ENCODE data around the gene CUEDC1.

CUEDC1 gene

DNA sequence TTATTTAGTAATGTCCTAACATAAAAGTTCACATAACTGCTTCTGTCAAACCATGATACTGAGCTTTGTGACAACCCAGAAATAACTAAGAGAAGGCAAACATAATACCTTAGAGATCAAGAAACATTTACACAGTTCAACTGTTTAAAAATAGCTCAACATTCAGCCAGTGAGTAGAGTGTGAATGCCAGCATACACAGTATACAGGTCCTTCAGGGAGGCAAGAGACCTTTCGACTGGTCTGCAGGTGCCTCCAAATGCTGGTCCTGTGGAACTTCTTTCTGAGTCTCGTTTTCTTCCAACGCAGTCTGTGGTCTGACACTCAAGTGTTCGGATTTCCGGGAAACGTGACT, 115.7 kb downstream of the CUEDC1 start:
- no peaks in the 10 kb centered on the region for H3K9me3 ChIP-seq (ENCODE audit: insufficient read depth, low read length)
- no peak overlapping the region for H3K4me3 ChIP-seq (ENCODE audit: low read length)
- H3K27me3 ChIP-seq (ENCODE audit: low read depth, low read length), result no peaks in the 10 kb centered on the region
- peaks cover 32% of the 10 kb centered on the region for H3K36me3 ChIP-seq (replicated peaks; ENCODE audit: low read depth, low read length)
- TF ChIP-seq CTCF (IDR thresholded peaks at IDR 0.05; ENCODE audit: low read depth, low read length) (no peak), EZH2phosphoT487 (IDR thresholded peaks at IDR 0.05; ENCODE audit: low read depth) (no peak)
- H2AFZ ChIP-seq (ENCODE audit: low read depth, low read length), result no peak overlapping the region
- no peaks in the 10 kb centered on the region for H3K4me1 ChIP-seq (ENCODE audit: low read length)
- H4K20me1 ChIP-seq (ENCODE audit: insufficient read depth, low read length), result no peaks in the 10 kb centered on the region
- H3K27ac ChIP-seq (ENCODE audit: low read length), result no peak overlapping the region
- H3K79me2 ChIP-seq (ENCODE audit: low read length), result peaks cover 8% of the 10 kb centered on the region
- no peak overlapping the region for H3K4me2 ChIP-seq (ENCODE audit: low read length)
- H3K9ac ChIP-seq (ENCODE audit: low read length), result no peak overlapping the region

DNA sequence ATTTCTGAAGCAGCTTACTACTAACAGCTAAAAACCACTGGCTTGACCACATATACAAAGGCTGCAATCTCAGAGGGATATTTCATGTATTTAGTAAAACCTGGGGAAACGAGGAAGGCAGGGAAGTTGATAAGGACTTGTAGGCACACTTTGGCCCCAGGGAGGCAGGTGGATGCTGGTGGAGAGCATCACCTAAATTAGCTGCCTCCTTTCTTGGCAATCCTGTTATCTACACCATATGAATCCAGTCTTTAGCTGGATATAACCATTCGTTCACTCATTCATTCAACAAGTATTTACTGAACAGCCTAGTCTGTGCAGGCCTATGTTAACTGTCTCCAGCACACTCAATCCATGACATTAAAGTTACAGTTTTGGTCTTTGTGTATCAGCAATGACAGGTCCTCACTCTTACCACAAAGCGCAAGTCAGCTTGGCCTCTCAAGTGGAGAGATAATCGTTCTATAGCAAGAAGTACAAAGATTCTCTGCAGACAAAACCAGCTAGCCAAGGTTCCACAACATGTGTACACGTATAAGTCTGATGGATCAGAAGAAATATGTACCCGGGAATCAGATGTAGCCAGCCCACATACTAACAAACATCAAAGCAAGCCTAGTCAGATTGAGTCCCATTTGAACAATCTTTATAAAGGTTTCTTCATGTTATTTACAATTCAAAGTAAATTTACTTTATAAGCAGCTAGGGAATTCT, 116.2 kb downstream of the CUEDC1 start:
- Histone ChIP-seq H3K36me3 (replicated peaks; ENCODE audit: low read depth, low read length) (peaks cover 32% of the 10 kb centered on the region), H3K4me3 (ENCODE audit: low read length) (no peak overlapping the region), H2AFZ (ENCODE audit: low read depth, low read length) (no peak overlapping the region), H3K27me3 (ENCODE audit: low read depth, low read length) (no peaks in the 10 kb centered on the region), H3K9me3 (ENCODE audit: insufficient read depth, low read length) (no peaks in the 10 kb centered on the region), H4K20me1 (ENCODE audit: insufficient read depth, low read length) (no peaks in the 10 kb centered on the region), H3K79me2 (ENCODE audit: low read length) (peaks cover 8% of the 10 kb centered on the region), H3K4me2 (ENCODE audit: low read length) (no peak overlapping the region), H3K27ac (ENCODE audit: low read length) (no peak overlapping the region), H3K9ac (ENCODE audit: low read length) (no peak overlapping the region), H3K4me1 (ENCODE audit: low read length) (no peaks in the 10 kb centered on the region)
- TF ChIP-seq EZH2phosphoT487 (IDR thresholded peaks at IDR 0.05; ENCODE audit: low read depth) (no peak), CTCF (IDR thresholded peaks at IDR 0.05; ENCODE audit: low read depth, low read length) (no peak)

DNA sequence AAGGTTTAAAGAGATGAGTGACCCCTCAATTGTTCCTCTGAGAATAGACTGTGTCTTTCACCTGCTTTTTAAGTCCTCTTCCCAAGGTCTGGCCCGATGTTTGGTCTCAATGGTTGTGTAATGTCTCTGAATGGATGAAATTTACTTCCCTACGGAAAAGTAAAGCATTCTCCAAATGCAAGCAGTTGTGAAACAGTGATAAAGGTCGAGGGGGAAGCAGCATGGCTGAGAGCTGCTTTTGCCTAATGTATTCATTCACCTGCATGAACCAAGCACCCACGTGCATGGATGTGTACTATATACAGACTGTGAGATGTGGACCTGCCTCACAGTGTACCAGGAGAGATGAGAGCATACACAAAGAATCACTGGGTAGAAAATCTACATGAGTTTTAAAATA, 116.8 kb downstream of the CUEDC1 start:
- Histone ChIP-seq H3K4me1 (ENCODE audit: low read length) (no peaks in the 10 kb centered on the region), H3K4me3 (ENCODE audit: low read length) (no peak overlapping the region), H3K36me3 (replicated peaks; ENCODE audit: low read depth, low read length) (peaks cover 32% of the 10 kb centered on the region), H3K27me3 (ENCODE audit: low read depth, low read length) (no peaks in the 10 kb centered on the region), H3K79me2 (ENCODE audit: low read length) (peaks cover 6% of the 10 kb centered on the region), H3K9ac (ENCODE audit: low read length) (no peak overlapping the region), H3K27ac (ENCODE audit: low read length) (no peak overlapping the region), H2AFZ (ENCODE audit: low read depth, low read length) (no peak overlapping the region), H4K20me1 (ENCODE audit: insufficient read depth, low read length) (no peaks in the 10 kb centered on the region), H3K9me3 (ENCODE audit: insufficient read depth, low read length) (no peaks in the 10 kb centered on the region), H3K4me2 (ENCODE audit: low read length) (no peak overlapping the region)
- TF ChIP-seq EZH2phosphoT487 (IDR thresholded peaks at IDR 0.05; ENCODE audit: low read depth), result no peak
- TF ChIP-seq CTCF (IDR thresholded peaks at IDR 0.05; ENCODE audit: low read depth, low read length), result no peak

DNA sequence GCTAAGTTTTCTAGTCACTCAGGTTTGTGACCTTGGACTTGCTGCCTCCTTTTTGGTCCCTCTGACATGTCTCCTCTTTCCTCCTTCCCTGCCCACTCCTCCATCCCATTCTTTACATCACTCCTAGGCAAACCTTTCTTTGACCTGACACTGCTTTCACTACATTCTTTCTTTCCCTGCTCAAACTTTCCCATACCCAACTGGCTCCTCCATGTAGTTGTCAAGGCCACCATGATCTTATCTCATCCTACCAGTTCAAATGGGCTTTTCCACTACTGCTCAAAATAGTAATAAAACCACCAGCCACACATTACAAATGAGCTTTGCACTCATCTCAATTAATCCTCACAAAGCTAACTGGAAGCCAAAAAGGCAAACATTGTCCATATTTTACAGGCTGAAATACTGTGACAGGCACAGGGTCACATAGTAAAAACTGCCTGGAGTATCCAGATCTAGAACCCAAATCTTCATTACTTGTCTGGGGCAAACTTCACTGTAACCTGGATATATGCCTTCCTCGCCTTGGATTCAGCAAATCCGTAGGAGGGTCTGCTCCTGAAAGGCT, 119.8 kb downstream of the CUEDC1 start:
- TF ChIP-seq EZH2phosphoT487 (IDR thresholded peaks at IDR 0.05; ENCODE audit: low read depth), result no peak
- no peak for TF ChIP-seq CTCF (IDR thresholded peaks at IDR 0.05; ENCODE audit: low read depth, low read length)
- H3K4me3 ChIP-seq (ENCODE audit: low read length), result no peak overlapping the region

More for the DNA sequence above, 119.8 kb downstream of the CUEDC1 start:
- H2AFZ ChIP-seq (ENCODE audit: low read depth, low read length), result no peak overlapping the region
- no peak overlapping the region for H3K4me2 ChIP-seq (ENCODE audit: low read length)
- no peaks in the 10 kb centered on the region for H4K20me1 ChIP-seq (ENCODE audit: insufficient read depth, low read length)
- H3K27ac ChIP-seq (ENCODE audit: low read length), result no peak overlapping the region
- peaks cover 11% of the 10 kb centered on the region for H3K4me1 ChIP-seq (ENCODE audit: low read length)
- no peak overlapping the region for H3K9ac ChIP-seq (ENCODE audit: low read length)
- H3K9me3 ChIP-seq (ENCODE audit: insufficient read depth, low read length), result no peaks in the 10 kb centered on the region
- H3K27me3 ChIP-seq (ENCODE audit: low read depth, low read length), result no peaks in the 10 kb centered on the region
- H3K79me2 ChIP-seq (ENCODE audit: low read length), result no peaks in the 10 kb centered on the region
- H3K36me3 ChIP-seq (replicated peaks; ENCODE audit: low read depth, low read length), result peaks cover 23% of the 10 kb centered on the region

Data from OCI-LY3 (cell line).